ENCODE measurements around the gene TAF1D. TPM values are rescaled to one million over a fixed set of nuclear protein-coding genes. Genes with fewer than 3 reads are reported as not detected.

TAF1D gene
- total RNA-seq, 1 experiment from 2014 or later = 275 TPM

- Histone ChIP-seq H3K36me3 (ENCODE audit: insufficient read depth, low read length, poor library complexity, severe bottlenecking) (peaks cover 78% of the 10 kb centered on the region), H3K27ac (ENCODE audit: low read depth, low read length, poor library complexity, severe bottlenecking) (peak overlapping the region; percentile 92)
- POLR2A ChIA-PET (ENCODE audit: low non-redundant PET) = interaction anchor here (0.5 to 0.6 kb wide), 2 partner anchors 64 to 78 kb away, joined by 3 to 8 read pairs; no protein-coding TSS in a partner anchor
Measured at GRCh38 chr11:93738647-93739081, 2.6 kb downstream of the TAF1D start.

GRCh38 chr11:93737904-93738612, 3.2 kb downstream of the TAF1D start:
- intact Hi-C loops (cut with micrococcal nuclease; ENCODE audit: unreplicated experiment) = no loop called here
- DNase-seq (ENCODE audit: low spot score) = no peak
- no peak for TF ChIP-seq EZH2 (IDR thresholded peaks at IDR 0.05; ENCODE audit: borderline replicate concordance, low read depth, low read length, poor library complexity, severe bottlenecking)
- no peak for TF ChIP-seq CTCF (conservative IDR thresholded peaks at IDR 0.05; ENCODE audit: low read depth, low read length)
- Histone ChIP-seq H3K27ac (ENCODE audit: low read depth, low read length, poor library complexity, severe bottlenecking) (peak overlapping the region; percentile 20), H3K36me3 (ENCODE audit: insufficient read depth, low read length, poor library complexity, severe bottlenecking) (peaks cover 79% of the 10 kb centered on the region), H3K4me1 (ENCODE audit: insufficient read depth, low read length, poor library complexity, severe bottlenecking) (peaks cover 42% of the 10 kb centered on the region), H3K9me3 (ENCODE audit: low read depth, low read length, poor library complexity, severe bottlenecking) (no peaks in the 10 kb centered on the region), H3K4me3 (ENCODE audit: low read depth, low read length, poor library complexity, severe bottlenecking) (peak overlapping the region; percentile 64), H3K27me3 (replicated peaks; ENCODE audit: insufficient read depth, low read depth, low read length, poor library complexity) (no peaks in the 10 kb centered on the region)
- CTCF ChIA-PET = no interaction called here
- BruUV-seq (replicated peaks) = no TSS peak
- POLR2A ChIA-PET (ENCODE audit: low non-redundant PET) = interaction anchor here (0.5 kb wide), 1 partner anchor 78 kb away, joined by 3 read pairs; no protein-coding TSS in a partner anchor

More at GRCh38 chr11:93738647-93739081, 2.6 kb downstream of the TAF1D start:
- H3K4me1 ChIP-seq (ENCODE audit: insufficient read depth, low read length, poor library complexity, severe bottlenecking) = peaks cover 42% of the 10 kb centered on the region
- no peak for TF ChIP-seq CTCF (conservative IDR thresholded peaks at IDR 0.05; ENCODE audit: low read depth, low read length)
- no peak for TF ChIP-seq EZH2 (IDR thresholded peaks at IDR 0.05; ENCODE audit: borderline replicate concordance, low read depth, low read length, poor library complexity, severe bottlenecking)
- H3K27me3 ChIP-seq (replicated peaks; ENCODE audit: insufficient read depth, low read depth, low read length, poor library complexity) = no peaks in the 10 kb centered on the region
- H3K4me3 ChIP-seq (ENCODE audit: low read depth, low read length, poor library complexity, severe bottlenecking) = peak overlapping the region; percentile 64
- no peaks in the 10 kb centered on the region for H3K9me3 ChIP-seq (ENCODE audit: low read depth, low read length, poor library complexity, severe bottlenecking)
- CTCF ChIA-PET = no interaction called here
- no TSS peak for BruUV-seq (replicated peaks)
- intact Hi-C loops (cut with micrococcal nuclease; ENCODE audit: unreplicated experiment) = no loop called here
- DNase-seq (ENCODE audit: low spot score) = no peak

GRCh38 chr11:93736129-93736528, 5.2 kb downstream of the TAF1D start:
- Histone ChIP-seq H3K9me3 (ENCODE audit: low read depth, low read length, poor library complexity, severe bottlenecking) (no peaks in the 10 kb centered on the region), H3K4me3 (ENCODE audit: low read depth, low read length, poor library complexity, severe bottlenecking) (peak overlapping the region; percentile 2), H3K27me3 (replicated peaks; ENCODE audit: insufficient read depth, low read depth, low read length, poor library complexity) (no peaks in the 10 kb centered on the region), H3K36me3 (ENCODE audit: insufficient read depth, low read length, poor library complexity, severe bottlenecking) (peaks cover 94% of the 10 kb centered on the region), H3K27ac (ENCODE audit: low read depth, low read length, poor library complexity, severe bottlenecking) (no peak overlapping the region), H3K4me1 (ENCODE audit: insufficient read depth, low read length, poor library complexity, severe bottlenecking) (peaks cover 42% of the 10 kb centered on the region)
- intact Hi-C loops (cut with micrococcal nuclease; ENCODE audit: unreplicated experiment) = no loop called here
- CTCF ChIA-PET = no interaction called here
- TF ChIP-seq EZH2 (IDR thresholded peaks at IDR 0.05; ENCODE audit: borderline replicate concordance, low read depth, low read length, poor library complexity, severe bottlenecking) = no peak
- no peak for TF ChIP-seq CTCF (conservative IDR thresholded peaks at IDR 0.05; ENCODE audit: low read depth, low read length)
- POLR2A ChIA-PET (ENCODE audit: low non-redundant PET) = no interaction called here
- no peak for DNase-seq (ENCODE audit: low spot score)
- no TSS peak for BruUV-seq (replicated peaks)

Measured in A673 (cell line).